HepG2 (cell line): ENCODE results near the gene SPEM2. TPM values are rescaled to one million over a fixed set of nuclear protein-coding genes. Genes with fewer than 3 reads are reported as not detected.
A peak's percentile ranks its signal among the peaks of the same experiment; 100 is the strongest.

Experiments used
- CEBPG ChIP-seq: IDR thresholded peaks from 2 replicates; pipeline ENCODE4 v1.6.1; 2016
- PRMT3 ChIP-seq: sonication (generic); formaldehyde crosslinking; IDR thresholded peaks from 2 replicates; pipeline ENCODE4 v1.8.1; 2022; ENCODE audit warnings: low read depth, mild to moderate bottlenecking, moderate library complexity, missing genetic modification reagents, borderline replicate concordance
- ZMAT3 ChIP-seq: sonication (generic); formaldehyde crosslinking; conservative IDR thresholded peaks from 2 replicates; pipeline ENCODE4 v1.7.0; 2021; ENCODE audit warnings: missing genetic modification reagents
- ZMYM3 ChIP-seq: sonication (generic); formaldehyde crosslinking; IDR thresholded peaks from 2 replicates; pipeline ENCODE4 v1.5.1; 2020; ENCODE audit warnings: mild to moderate bottlenecking, missing genetic modification reagents
- ZNF720 ChIP-seq: sonication (generic); formaldehyde crosslinking; IDR thresholded peaks from 2 replicates; pipeline ENCODE4 v1.4.0; 2020; ENCODE audit warnings: missing genetic modification reagents
- ZNF816 ChIP-seq: sonication (generic); formaldehyde crosslinking; IDR thresholded peaks from 2 replicates; pipeline ENCODE4 v1.8.0; 2022; ENCODE audit warnings: missing genetic modification reagents, mild to moderate bottlenecking, borderline replicate concordance
- polyA plus RNA-seq, 8 experiments: library from polyadenylated mRNA; depleted of rRNA in 3 of 8; stranded (reverse) in 7 of 8; unstranded in 1 of 8; fragments of >200 nt; fragmentation: Illumina TruSeq in 4 of 8; extraction: Trizol in 4 of 8; gene quantifications; 2 replicates each; pipeline versions ENCODE4 v1.2.1 to v1.2.3, GENCODE V29; 2011 to 2016; ENCODE audit warnings: low read depth in 4 of 8, missing spikeins in 1 of 8, mixed read lengths in 1 of 8; ENCODE audit not compliant: insufficient read depth in 1 of 8
- total RNA-seq, 5 experiments: library from RNA; depleted of rRNA; stranded (reverse); fragments of >200 nt; fragmentation: Illumina TruSeq; extraction: Trizol; gene quantifications; 2 replicates each; pipeline ENCODE4 v1.2.3, GENCODE V29; 2016; ENCODE audit warnings: low read depth in 1 of 5
- TF ChIP-seq, protein P1 (sequence below): sonication (generic); formaldehyde crosslinking; IDR thresholded peaks from 2 replicates; pipeline ENCODE4 v1.8.0; 2022; ENCODE audit warnings: missing genetic modification reagents, mild to moderate bottlenecking, inconsistent platforms, borderline replicate concordance
- TF ChIP-seq, protein P2 (sequence below): sonication (generic); formaldehyde crosslinking; IDR thresholded peaks from 2 replicates; pipeline ENCODE4 v1.5.1; 2020; ENCODE audit warnings: mild to moderate bottlenecking, missing genetic modification reagents, moderate library complexity
- TF ChIP-seq, protein P3 (sequence below): sonication (generic); formaldehyde crosslinking; IDR thresholded peaks from 2 replicates; pipeline ENCODE4 v1.8.1; 2023; ENCODE audit warnings: mild to moderate bottlenecking, moderate library complexity, missing genetic modification reagents

Gene SPEM2
- total and polyA plus RNA-seq, 2 of the 13 experiments (the other 11 are each of a cell fraction or from before 2014, with no cell fraction given): not detected

DNA sequence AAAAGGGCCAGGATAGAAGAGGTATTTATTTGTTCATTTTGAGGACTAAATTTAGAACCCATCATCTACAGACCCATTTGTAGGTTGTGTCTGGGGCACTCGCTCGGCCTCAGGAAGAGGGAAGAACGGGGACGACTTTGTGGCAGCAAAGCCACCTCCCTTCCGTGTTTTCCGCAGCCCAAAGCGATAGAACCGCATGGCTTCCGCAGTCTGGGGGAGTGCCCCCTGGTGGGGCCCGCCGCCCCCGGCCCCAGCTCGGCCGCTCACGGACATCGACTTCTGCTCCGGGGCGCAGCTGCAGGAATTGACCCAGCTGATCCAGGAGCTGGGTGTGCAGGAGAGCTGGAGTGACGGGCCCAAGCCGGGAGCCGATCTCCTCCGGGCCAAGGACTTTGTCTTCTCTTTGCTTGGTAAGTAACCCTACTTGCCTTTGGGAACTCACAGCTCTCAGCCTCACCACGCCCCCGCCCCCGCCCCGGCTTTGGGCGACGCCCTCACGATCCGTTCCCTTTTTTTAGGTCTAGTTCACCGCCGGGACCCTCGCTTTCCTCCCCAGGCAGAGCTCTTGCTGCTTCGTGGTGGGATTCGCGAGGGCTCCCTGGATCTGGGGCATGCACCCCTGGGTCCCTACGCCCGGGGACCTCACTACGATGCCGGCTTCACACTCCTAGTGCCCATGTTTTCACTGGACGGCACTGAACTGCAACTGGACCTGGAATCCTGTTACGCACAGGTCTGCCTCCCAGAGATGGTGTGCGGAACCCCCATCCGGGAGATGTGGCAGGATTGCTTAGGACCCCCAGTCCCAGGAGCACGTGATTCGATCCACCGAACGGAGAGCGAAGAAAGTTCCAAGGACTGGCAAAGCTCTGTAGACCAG, 10.5 kb downstream of the SPEM2 start (continued):
- TF ChIP-seq, protein P1, sequence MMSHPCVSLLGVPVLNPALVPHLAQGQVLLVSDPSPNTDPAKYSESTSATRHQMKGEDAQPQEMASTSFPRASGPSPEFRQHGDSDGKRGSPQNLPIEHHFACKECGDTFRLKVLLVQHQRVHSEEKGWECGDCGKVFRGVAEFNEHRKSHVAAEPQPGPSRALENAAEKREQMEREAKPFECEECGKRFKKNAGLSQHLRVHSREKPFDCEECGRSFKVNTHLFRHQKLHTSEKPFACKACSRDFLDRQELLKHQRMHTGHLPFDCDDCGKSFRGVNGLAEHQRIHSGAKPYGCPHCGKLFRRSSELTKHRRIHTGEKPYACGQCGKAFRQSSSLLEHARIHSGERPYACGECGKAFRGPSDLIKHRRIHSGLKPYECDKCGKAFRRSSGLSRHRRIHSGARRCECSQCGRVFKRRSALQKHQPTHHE: no peak
- no peak for TF ChIP-seq PRMT3 (CRISPR knock-in tag)
- TF ChIP-seq ZMAT3 (CRISPR knock-in tag): 0 out of 2 replicates have a peak, but pooled peaks have one; percentile 52
- TF ChIP-seq ZNF720: no peak
- TF ChIP-seq ZMYM3 (CRISPR knock-in tag): no peak
- TF ChIP-seq, protein P2, sequence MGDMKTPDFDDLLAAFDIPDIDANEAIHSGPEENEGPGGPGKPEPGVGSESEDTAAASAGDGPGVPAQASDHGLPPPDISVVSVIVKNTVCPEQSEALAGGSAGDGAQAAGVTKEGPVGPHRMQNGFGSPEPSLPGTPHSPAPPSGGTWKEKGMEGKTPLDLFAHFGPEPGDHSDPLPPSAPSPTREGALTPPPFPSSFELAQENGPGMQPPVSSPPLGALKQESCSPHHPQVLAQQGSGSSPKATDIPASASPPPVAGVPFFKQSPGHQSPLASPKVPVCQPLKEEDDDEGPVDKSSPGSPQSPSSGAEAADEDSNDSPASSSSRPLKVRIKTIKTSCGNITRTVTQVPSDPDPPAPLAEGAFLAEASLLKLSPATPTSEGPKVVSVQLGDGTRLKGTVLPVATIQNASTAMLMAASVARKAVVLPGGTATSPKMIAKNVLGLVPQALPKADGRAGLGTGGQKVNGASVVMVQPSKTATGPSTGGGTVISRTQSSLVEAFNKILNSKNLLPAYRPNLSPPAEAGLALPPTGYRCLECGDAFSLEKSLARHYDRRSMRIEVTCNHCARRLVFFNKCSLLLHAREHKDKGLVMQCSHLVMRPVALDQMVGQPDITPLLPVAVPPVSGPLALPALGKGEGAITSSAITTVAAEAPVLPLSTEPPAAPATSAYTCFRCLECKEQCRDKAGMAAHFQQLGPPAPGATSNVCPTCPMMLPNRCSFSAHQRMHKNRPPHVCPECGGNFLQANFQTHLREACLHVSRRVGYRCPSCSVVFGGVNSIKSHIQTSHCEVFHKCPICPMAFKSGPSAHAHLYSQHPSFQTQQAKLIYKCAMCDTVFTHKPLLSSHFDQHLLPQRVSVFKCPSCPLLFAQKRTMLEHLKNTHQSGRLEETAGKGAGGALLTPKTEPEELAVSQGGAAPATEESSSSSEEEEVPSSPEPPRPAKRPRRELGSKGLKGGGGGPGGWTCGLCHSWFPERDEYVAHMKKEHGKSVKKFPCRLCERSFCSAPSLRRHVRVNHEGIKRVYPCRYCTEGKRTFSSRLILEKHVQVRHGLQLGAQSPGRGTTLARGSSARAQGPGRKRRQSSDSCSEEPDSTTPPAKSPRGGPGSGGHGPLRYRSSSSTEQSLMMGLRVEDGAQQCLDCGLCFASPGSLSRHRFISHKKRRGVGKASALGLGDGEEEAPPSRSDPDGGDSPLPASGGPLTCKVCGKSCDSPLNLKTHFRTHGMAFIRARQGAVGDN (CRISPR knock-in tag): peak; percentile 50
- no peak for TF ChIP-seq CEBPG
- TF ChIP-seq ZNF816: no peak
- TF ChIP-seq, protein P3, sequence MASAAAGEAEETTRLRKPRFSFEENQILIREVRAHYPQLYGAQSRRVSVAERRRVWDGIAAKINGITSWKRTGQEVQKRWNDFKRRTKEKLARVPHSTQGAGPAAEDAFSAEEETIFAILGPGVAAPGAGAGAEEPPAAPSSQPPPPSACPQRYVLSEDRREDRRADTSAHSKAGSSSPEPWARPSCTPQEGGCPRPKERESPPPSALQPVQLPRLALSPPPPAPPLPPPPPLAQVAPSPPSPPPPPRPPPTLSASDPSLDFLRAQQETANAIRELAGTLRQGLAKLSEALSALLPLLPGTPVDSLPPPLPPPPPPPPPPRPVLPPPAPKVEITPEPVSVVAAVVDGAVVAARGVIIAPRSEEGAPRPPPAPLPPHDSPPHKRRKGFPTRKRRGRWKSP (CRISPR knock-in tag): peak; percentile 63
